Stomach (tissue), 4 donors: ENCODE measurements around the gene ABAT.

Experiments
- CTCF ChIP-seq, 7 experiments: fragments of 450-650 bp in 4 of 7; fragments of 200-600 bp in 3 of 7; sonication (generic) in 3 of 7; IDR thresholded peaks; one replicate each; pipeline ENCODE4 v1.5.1; 2016 to 2019; ENCODE audit warnings: antibody characterized with exemption in 7 of 7, control low read depth in 2 of 7, mild to moderate bottlenecking in 1 of 7
- EP300 ChIP-seq: sonication (generic); formaldehyde crosslinking; IDR thresholded peaks from one replicate; pipeline ENCODE4 v1.6.1; 2017; ENCODE audit warnings: antibody characterized with exemption
- POLR2A ChIP-seq, 4 donors: fragments of 450-650 bp; IDR thresholded peaks; one replicate each; pipeline ENCODE4 v1.6.1; 2016; ENCODE audit warnings: antibody characterized with exemption in 4 of 4, control low read depth in 2 of 4, mild to moderate bottlenecking in 1 of 4, moderate library complexity in 1 of 4
- POLR2AphosphoS5 ChIP-seq, 3 donors: sonication (generic); formaldehyde crosslinking; IDR thresholded peaks; one replicate each; pipeline ENCODE4 v1.6.1; 2016; ENCODE audit warnings: antibody characterized with exemption in 3 of 3

GRCh38 chr16:8691728-8692127, 17.3 kb downstream of the ABAT start:
- TF ChIP-seq CTCF (IDR thresholded peaks at IDR 0.05) (no peak), POLR2A (IDR thresholded peaks at IDR 0.05) (no peak), EP300 (no peak), POLR2AphosphoS5 (IDR thresholded peaks at IDR 0.05) (no peak)
